NK-92 (cell line): Measurements from ENCODE around the gene CDKN1C.
"Not testable (repeated sequence)": the region's sequence is repeated elsewhere in the genome, so short reads cannot be mapped to it uniquely, and the experiment has no call there.

Source experiments
- DNase-seq: peaks from one replicate; lab custom pipeline; 2025; ENCODE audit not compliant: unreplicated experiment; lab: John Stamatoyannopoulos, UW

CDKN1C gene

DNA sequence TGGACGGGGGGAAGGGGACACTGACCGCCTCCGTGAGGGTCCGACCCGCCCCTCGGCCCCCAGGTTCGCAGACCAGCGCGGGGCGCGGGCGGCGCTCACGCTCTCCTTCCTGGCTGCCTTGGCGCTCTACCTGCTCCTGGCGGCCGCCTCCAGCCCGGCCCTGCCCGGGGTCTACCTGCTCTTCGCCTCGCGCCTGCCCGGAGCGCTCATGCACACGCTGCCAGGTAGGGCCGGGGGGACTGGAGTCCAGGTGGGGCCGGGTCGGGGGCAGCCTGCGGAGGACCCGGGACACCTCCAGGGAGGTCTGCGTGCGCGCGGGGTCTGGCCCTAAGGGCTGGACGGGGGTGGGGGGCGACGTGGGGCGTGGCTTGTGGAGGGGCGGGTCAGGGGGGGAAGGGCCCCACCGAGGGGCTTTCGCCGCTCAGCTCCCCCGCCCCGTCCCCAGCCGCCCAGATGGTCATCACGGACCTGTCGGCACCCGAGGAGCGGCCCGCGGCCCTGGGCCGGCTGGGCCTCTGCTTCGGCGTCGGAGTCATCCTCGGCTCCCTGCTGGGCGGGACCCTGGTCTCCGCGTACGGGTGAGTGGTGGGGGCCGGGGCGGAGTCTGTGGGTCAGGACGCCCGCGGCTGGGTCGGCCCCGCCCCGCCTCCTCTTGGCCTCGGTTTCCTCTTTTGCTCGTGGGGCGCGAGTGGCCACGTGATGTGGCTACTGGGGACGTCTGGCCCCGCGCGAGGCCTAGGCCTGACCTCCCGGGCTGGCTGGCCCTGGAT, 23.7 kb upstream of the CDKN1C start:
- no peak for DNase-seq

DNA sequence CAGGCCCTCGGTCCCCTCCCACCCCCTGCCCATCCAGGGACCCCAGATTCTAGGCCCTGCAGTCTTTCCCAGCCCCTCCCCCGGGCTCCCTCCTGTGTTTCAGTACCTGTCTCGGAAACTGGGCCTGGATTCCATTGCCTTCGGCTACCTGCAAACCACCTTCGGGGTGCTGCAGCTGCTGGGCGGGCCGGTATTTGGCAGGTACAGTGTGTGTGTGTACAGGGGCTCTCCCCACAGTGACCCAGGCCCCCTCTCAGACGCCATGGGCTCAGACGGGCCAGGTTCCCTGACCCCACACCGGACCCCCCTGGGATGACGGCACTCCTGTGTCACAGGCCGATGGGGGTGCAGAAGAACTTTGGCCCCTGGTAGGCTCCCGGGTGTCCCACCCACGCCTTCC, 22.6 kb upstream of the CDKN1C start:
- DNase-seq, result no peak

DNA sequence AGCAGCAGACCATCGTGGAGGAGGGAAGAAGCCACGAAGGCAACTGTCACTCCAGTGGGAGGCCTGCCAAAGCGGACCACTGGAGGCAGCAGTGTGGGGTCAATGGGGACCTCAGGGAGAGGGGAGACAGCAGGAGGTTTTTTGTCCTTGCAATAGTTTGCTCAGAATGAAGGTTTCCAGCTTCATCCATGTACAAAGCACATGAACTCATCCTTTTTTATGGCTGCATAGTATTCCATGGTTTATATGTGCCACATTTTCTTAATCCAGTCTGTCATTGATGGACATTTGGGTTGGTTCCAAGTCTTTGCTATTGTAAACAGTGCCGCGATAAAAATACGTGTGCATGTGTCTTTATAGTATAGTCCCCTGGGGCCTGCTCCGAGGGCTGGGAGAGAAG, 19.7 kb upstream of the CDKN1C start:
- not testable (repeated sequence) for DNase-seq

DNA sequence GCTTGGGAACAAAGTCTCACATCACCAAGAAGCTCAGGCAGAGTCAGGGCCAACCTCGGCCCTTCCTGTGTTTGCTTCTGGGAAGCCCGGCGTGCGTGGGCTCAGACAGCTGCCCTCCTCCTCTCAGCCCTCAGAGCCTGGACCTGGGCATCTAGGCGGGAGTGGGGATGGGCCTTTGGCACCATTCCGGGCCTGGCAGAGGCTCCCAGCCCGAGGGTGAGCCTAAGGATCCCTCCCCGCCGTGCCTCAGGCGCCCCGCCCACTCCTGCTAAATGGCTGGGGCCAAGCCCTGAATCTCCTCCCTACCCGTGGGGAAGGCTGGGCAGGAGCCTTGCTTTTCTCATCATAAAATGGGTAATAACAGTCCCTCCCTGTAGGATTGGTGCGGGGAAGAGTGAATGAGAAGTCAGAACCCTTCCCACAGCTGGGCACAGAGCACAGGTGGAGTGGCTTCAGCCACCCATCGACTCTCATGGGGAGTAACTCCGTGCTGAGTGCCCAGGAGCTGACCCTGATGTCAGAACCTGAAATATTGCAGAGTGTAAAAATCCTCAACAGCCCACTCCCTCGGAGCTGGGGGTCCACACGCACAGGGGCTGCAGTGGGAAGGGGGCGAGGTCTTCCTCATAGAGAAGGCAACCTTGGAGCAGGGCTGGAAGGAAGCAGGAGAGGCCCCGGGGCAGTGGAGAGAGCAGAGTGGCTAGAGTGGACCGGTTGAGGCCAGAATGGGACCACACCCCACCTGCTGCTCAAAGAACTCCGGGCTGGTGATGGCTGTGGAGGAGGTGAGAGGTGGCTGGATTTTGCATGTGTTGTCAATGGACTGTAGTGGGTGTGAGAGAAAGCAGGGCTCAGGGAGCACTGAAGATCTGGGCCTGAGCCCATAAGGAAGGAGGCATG, 18.8 kb upstream of the CDKN1C start:
- DNase-seq, result no peak

DNA sequence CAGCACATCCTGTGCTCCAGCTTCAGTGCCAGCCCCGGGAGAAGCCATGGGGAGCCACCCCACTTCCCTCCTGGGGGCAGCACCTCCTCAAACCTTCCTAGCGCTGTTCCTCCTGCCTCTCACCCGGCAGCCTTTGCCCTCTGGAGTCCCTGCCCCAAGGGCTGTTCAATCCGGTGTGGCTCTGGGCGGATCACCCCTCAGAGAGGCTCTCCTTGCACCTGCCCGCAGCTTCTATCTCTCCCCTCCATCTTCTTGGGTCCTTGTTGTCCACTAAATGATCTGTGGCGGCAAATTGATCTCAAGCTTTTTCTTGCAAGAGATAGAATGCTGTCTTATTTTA, 18.1 kb upstream of the CDKN1C start:
- DNase-seq, result no peak

DNA sequence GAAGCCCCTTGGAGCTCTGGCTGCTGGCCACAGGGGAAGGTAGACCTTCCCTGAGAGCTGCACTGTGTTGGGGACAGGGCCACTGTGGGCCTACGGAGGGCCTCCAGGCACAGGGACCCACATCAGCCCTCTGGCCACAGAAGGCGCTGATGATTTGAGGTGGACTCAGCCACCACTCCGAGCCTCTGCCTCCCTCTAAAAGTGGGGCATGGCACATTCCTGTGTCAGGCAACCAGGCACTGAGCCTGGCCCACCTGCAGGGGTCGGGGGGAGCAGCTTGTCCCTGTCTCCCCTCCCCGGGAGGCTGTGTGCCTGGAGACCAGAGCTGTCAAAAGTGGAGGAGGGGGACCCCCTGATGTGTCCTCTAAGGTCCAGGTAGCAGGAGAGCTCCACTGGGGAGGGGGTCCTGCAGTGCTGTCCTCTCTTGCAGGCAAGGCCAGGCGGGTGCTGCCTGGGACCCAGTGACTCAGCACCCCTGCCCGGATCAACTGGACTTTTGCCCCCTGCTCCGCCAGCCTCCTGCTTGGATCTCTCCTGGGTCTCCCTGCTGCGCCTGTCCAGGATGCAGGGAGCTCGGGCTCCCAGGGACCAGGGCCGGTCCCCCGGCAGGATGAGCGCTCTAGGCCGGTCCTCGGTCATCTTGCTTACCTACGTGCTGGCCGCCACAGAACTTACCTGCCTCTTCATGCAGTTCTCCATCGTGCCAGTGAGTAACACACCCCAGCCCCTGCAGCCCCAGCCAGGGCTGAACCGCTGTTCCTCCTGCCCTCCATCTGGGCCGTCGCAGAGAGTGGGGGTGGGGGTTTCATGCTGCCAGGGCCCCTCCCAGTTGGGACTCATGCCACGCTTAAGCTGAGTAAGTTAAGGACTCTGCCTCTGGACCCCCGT, 17.5 kb upstream of the CDKN1C start:
- DNase-seq, result no peak

DNA sequence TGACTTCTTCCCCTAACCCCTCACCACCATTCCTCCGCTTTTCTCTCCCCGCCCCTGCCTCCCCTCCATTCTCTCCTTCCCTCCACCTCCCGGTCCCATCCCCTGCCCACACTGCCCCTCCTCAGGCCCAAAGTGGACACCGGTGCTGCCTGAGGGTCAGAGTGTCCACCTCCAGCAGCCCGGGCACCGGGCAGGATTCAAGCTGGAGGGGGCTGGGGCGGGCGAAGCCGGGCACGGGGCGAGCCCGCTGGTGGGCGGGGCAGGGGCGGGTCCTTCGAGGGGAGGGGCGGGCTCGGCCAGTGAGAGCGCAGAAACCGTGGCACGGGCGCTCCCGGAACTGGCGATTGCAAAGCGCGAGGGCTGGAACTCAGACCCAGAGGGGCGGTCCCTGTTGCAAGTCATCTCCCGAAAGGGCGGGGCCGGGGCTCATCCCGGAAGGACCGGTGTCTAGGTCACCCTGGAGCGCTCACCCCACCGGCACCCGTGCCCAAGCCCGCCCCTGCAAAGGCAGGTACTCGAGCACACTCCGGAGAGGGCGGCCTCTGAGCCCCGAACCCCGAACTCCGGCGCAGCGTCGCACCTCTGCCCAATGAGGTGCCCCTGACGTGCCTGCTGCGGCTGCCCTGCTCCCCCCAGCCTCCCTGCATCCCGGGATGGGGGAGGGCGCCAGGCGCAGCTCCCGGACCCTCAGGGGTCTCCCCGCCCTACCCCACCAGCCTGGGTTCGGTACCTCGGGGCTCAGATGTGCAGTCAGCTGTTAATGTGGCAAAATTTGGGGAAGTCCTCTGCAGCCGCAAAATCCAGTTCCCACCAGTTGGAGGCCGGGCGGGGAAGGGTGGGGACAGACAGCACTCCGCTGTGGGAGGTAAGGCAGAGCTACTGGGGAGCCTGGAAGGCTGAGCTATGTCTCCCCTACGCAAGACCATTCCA, 16.5 kb upstream of the CDKN1C start:
- DNase-seq, result peak; percentile 61

DNA sequence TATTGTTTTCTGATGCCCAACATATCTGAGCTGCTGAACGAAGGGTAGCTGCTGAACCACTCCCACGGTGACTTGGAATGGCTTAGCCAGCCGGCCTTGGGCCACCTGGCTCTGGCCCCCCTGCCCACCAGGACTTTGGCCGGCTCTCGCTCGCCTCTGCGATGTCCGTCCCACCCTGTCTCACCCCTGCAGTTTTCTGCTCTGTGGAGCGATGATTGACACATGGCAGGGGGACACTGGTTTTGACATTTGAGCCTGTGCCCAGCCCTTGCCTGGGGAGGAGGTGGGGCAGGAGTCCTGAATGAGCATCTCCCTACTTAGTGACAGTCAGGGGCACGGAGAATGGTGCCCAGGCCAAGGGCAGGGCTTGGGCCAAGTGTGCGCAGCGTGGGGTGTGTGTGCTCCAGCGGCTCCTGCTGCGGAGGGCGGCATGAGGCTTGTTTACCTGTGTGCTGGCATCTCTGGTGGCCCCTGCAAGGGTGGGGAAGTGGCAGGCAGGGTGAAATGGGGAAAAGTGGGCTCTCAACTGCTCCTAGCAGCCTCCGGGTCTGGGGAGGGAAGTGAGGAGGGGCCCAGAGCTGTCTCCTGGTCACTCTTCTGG, 15.7 kb upstream of the CDKN1C start:
- DNase-seq, result no peak

DNA sequence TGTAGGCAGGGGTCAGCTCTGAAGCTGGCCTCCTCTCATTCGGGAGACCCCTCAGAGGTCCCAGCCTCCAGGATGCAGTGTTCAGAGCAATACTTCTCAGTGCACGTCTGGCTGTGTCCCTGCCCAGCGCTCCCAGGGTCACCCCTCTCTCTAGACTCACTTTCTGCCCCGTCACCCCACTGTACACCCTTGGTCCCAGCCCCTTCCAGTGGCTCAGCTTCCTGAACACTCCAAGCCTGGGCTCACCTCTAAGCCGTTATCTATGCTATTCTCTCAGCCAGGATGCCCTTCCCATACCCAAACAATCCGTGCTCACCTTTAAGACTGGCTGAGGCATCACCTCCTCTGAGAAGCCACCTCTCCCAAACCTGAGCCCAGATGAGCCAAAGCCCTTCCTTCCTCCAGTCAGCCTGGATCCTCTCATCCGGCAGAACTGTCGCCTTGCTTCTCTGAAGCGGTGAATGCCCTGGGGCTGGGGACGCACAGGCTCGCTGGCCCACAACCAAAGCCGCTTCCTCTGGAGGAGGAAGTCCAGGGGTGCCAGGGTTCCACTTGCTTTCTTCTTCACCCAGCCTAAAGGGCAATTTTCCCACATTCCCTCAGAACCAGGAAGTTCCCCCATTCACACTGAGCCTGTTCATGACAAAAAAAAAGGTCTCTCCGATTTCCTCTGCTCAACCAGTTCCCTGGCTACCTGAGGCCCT, 13.7 kb upstream of the CDKN1C start:
- no peak for DNase-seq

DNA sequence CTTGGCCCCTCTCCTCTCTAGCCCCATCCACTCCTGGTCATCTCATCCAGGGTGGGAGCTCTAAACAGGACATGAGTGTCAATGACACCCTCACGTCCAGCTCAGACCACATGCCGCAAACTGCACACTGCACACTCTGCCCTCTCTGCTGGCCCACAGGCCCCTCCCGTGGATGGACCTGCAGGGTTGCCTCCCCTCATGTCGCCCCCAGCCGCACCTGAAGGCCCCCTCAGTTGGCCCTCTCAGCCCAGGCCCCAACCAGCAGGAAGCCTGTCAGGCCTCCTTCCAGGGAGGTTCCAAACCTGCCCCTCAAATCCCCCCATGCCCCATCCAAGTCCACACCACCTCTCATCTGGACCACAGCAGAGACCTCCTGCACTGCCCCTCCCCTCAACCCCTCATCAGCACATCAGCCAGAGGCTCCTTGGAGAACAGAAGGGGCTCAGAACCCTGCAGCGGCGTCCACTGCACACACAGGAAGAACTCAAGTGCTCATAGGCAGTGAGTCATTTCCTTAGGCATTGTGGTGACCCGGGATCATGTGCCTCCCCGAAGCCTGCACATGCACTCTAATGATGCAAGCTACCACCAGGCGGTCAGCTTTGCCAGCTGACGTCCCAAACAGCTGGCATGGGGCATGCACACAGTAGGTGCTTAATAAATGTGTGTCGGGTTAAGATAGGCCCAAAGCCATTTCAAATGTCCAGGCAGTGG, 12.9 kb upstream of the CDKN1C start:
- no peak for DNase-seq

DNA sequence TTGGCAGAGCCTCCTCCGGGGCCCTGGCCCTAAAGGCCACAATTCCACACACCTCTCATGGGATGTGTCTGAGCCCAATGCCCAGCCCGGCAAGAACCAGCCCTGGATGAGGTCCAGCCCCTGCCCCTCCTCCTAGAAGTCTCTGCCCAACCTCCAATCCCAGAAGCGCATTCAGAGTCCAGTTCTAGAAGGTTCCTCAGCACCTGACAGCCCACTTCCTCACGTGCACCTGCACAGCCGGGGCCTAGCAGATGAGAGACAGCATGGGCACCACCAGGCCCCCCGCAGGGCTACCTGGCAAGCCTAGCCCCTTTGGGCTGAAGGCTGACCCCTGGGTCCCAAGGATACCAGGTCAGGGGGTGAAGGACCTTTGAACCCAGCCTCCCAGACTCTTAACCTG, 11.5 kb upstream of the CDKN1C start:
- DNase-seq, result no peak

DNA sequence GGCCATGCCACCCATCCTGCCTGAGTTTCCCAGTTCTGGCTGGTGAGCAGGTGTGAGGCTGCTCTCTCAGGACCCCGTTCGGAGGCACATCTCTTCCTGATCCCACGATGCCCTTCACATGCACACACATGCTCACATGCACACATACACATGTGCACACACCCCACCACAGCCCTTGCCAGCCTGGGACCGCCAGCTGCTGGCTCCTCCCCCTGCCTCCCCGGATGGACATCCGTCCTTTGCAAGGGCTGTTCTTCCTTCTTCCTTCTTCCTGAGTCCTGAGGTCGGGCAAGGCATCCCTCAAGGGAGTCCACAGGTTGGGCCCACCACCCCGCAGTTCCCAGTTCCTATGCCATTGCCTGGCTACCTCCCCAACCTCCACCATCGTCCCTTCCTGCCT, 10.5 kb upstream of the CDKN1C start:
- no peak for DNase-seq

DNA sequence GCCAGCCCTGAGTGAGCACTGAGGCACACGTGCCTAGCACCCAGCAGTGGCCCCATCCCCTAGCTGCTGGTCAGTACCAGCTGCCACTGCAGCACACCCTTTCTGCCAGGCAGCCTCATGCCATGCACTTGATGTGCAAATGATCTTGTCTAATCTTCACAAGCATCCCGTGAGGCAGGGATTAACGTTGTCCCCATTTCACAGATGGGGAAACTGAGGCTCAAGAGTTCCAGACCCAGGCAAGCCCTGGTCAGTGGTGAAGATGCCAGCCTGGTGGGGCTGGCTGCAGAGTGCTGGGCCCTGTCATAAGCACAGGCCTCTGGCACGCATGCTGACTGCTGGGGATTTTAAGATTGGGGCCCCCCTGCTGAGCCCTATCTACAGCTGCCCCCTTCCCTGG, 8.4 kb upstream of the CDKN1C start:
- DNase-seq, result no peak

DNA sequence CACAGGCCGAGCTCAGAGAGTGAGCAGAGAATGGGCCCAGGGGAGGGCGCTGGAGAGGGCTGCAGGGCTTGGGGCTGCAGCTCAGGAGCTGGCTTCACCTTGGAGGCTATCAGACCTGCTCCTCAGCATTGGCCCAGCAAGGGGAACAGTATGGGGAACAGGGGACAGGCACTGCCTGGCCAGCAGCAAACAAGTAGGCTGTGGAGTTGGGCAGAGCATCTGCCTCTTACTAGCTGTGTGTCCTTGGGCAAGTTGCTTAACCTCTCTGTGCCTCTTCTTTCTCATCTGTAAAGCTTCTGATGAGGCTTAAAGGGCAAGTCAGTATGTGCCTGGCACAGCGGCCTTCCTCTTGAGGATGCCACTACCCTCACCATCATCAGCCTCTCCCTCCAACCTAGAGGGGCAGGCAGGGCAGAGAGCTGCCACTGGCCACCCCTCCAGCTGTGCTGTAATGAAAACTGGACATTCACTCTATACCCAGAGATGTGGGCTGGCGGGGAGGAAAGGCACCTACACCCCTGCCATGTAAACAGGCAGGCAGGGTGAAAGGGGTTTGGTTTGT, 7.5 kb upstream of the CDKN1C start:
- DNase-seq, result no peak

DNA sequence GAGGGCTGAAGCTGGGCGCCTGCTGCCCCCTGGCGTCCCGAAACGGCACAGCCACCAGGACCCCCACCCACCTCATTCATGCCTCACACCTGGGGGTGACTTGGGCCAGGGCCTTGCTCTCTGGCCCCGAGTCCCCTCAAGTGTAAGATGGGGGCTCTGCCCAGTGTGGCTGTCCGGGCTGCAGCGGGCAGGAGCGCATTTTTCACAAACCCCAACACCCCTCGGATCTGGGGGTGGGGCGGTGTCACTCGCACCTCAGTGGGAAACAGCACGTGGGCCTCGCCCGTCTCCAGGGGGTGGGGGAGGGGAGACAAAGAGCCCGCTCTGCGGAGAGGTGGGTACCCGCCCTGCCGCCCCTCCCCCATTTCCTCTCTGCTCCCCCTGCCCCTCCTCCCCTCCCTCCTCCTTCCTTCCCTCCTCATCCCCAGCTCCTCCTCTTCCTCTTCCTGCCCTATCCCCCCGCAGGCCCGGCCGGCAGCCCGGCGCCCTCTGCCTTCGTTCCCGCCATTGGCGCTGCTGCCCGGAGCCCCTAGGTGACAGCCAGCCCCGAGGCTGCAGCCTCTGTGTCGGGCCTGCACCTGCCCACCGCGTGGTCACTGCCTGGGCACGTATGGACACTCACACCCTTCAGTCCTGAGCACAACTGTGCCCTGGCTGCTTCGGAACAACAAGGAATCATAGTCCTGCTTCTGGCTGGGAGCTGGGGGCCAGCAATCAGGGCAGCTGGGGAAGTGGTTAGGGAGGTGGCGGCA, 6.8 kb upstream of the CDKN1C start:
- DNase-seq, result no peak

DNA sequence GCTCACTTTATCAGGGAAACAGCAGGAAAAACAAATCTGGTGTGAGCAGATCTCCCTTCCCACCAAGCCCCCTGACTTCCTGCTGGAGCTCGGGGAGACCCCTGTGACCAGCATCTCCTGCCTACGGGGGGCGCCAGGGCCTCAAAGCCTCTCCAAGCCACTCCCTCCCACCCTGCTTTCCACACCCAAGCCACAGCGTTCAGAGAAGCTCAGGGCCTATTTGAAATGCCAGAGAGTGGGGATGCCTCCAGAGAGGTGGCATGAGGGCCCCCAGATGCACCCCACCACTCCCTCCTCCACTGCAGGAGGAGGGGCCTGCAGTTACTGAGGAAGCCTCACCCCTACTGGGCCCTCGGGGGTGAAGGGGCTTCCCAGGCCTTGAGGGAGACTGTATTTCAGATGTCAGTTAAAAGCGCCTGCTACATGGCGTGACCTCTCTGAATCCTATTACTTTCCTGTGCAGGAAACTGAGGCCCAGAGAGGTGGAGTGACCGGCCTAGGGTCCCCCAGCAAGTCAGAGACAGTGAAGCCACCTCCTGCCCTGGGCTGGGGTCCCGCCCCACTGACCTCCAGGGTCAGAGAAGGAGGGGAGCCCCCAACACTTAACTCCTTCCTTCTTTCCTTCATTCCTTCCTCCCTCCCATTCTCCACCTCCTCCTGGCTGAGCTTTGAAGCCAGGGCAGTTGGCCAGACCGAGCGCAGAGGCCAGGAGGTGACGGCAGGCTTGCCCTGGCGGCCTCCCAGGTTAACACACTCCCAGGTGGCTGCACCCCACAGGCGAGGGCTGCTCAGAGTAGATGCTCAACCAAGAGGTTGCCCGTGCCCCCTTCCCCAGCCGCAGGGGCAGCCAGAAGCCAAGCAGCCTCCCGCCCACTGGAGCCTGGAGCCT, 6.0 kb upstream of the CDKN1C start:
- DNase-seq, result no peak
